GM18951 (cell line): ENCODE results near the gene ACOX1.

Experiments
- POLR2A ChIP-seq: IDR thresholded peaks from 4 replicates; pipeline ENCODE4 v1.6.1; 2011; ENCODE audit warnings: mild to moderate bottlenecking; ENCODE audit not compliant: insufficient read length, insufficient read depth; ENCODE audit errors: extremely low read depth
- in situ Hi-C: fragments of 300-500 bp; cut with MboI; formaldehyde crosslinking; loops from one replicate; pipeline ENCODE4 v1.12.0; 2022; ENCODE audit warnings: low sequenced_read_pairs, mixed read lengths, inconsistent platforms; ENCODE audit not compliant: unreplicated experiment

ACOX1 gene

GRCh38 chr17:75900691-75901533 is 78.1 kb downstream of the ACOX1 start:
- TF ChIP-seq POLR2A: no peak
- in situ Hi-C loops: loop anchor here (25.0 kb wide), 1 partner anchor 386 kb away; no protein-coding TSS in a partner anchor

- TF ChIP-seq POLR2A: no peak
- in situ Hi-C loops: loop anchor here (25.0 kb wide), 1 partner anchor 387 kb away; no protein-coding TSS in a partner anchor
Measured at GRCh38 chr17:75899767-75900468, 79.0 kb downstream of the ACOX1 start.

- in situ Hi-C loops: no loop called here
Measured at GRCh38 chr17:75899353-75899752, 79.6 kb downstream of the ACOX1 start.

GRCh38 chr17:75898791-75899190 is 80.2 kb downstream of the ACOX1 start:
- in situ Hi-C loops: no loop called here
- no peak for TF ChIP-seq POLR2A

More at GRCh38 chr17:75899353-75899752, 79.6 kb downstream of the ACOX1 start:
- no peak for TF ChIP-seq POLR2A

GRCh38 chr17:75898065-75898464 is 80.9 kb downstream of the ACOX1 start:
- in situ Hi-C loops: no loop called here
- no peak for TF ChIP-seq POLR2A

- no peak for TF ChIP-seq POLR2A
- in situ Hi-C loops: no loop called here
Measured at GRCh38 chr17:75897160-75898019, 81.6 kb downstream of the ACOX1 start.

- peak; percentile 86 for TF ChIP-seq POLR2A
- in situ Hi-C loops: no loop called here
Measured at GRCh38 chr17:75896415-75897159, 82.4 kb downstream of the ACOX1 start, which contains the start of gene TRIM65. TRIM65 (minus strand) TSS chr17:75896951; CDS start chr17:75896937, 14 bp downstream.

GRCh38 chr17:75895370-75896155 is 83.4 kb downstream of the ACOX1 start:
- in situ Hi-C loops: no loop called here
- no peak for TF ChIP-seq POLR2A

GRCh38 chr17:75894049-75894733 is 84.8 kb downstream of the ACOX1 start:
- in situ Hi-C loops: no loop called here
- no peak for TF ChIP-seq POLR2A

GRCh38 chr17:75893305-75894048 is 85.5 kb downstream of the ACOX1 start:
- no peak for TF ChIP-seq POLR2A
- in situ Hi-C loops: no loop called here

- no peak for TF ChIP-seq POLR2A
- in situ Hi-C loops: no loop called here
Measured at GRCh38 chr17:75892556-75893224, 86.3 kb downstream of the ACOX1 start.
